Stimulated activated CD8-positive, alpha-beta memory T cell treated with anti-CD3 and anti-CD28 coated beads, Interleukin-12 subunit alpha, Interleukin-12 subunit beta, amount 100 ng/mL, for 1 hour (primary cell): ENCODE measurements around the gene MSI1.
"Not testable (repeated sequence)": the region's sequence is repeated elsewhere in the genome, so short reads cannot be mapped to it uniquely, and the experiment has no call there.

Experiments used
- DNase-seq: peaks from one replicate; pipeline ENCODE4 v3.0.0-alpha.2; 2020; ENCODE audit warnings: low read depth

MSI1 gene

GRCh38 chr12:120353556-120354317 lies 15.2 kb downstream of the MSI1 start:
- no peak for DNase-seq

- DNase-seq, result no peak
Observed at GRCh38 chr12:120353136-120353535, 15.8 kb downstream of the MSI1 start.

- DNase-seq, result no peak
Observed at GRCh38 chr12:120352117-120352516, 16.8 kb downstream of the MSI1 start.

DNA sequence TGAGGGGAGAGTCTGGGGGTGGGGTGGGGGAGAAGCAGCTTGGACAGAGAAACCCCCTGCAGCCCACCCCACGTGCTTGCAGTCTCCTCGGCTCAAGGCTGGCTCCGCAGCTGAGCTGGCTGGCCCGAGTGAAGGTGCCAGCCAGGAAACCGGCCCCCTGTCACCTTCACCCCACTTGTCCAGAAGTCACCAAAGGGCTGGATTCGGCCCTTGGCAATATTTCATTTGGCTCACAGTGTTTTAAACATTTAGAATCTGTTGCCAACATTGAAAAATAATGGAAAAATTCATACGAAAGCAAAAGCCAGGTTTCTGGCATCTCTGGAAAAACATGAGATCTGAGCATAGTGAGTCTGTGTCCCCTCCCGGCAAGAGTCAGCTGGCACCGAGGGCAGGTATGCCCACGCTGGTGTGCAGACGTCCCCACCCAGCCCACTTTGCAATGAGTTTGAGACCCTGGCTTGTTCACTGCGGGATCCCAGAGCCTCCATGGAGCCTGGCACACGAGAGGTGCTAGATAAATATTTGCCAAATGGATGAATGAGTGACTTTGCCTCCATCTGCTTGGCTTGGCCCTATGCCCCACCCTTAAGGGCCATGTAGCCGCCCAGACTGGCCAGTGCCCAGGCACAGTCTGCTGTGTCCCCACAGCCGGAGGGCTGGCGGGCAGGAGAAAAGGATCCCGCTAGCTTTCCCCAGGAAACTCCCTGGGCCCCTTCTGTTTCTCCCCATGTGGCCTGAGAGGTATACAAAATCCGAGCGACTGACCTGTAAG lies 18.2 kb downstream of the MSI1 start:
- no peak for DNase-seq

DNA sequence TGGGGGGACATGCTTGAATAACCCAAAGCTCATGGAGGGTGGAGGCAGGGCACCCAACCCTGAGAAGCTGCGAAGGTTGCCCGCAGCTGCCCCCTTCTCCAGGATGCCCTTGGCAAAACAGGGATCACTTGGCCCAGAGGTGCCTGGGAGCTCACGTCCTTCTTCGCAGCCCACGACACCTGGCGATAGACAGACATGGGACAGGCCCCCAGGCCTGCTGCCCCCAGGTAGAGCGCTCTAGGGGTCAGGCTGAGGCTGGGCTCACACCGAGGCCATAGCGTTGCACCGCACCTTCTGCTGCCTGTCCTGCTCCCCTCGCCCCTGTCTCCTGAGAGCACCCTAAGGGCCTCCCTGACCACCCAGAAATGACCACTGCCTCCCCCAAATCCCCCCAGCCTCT lies 21.2 kb downstream of the MSI1 start:
- DNase-seq, result no peak

GRCh38 chr12:120346681-120347080 lies 22.3 kb downstream of the MSI1 start:
- DNase-seq, result no peak

GRCh38 chr12:120346031-120346430 lies 22.9 kb downstream of the MSI1 start:
- no peak for DNase-seq

- no peak for DNase-seq
Observed at GRCh38 chr12:120343692-120344091, 25.3 kb downstream of the MSI1 start.

- no peak for DNase-seq
Observed at GRCh38 chr12:120343039-120343537, 25.9 kb downstream of the MSI1 start.

GRCh38 chr12:120342175-120343038 lies 26.6 kb downstream of the MSI1 start:
- no peak for DNase-seq

- no peak for DNase-seq
Observed at GRCh38 chr12:120339256-120339655, 29.7 kb downstream of the MSI1 start.

- DNase-seq, result no peak
Observed at GRCh38 chr12:120337730-120338129, 31.2 kb downstream of the MSI1 start.

DNA sequence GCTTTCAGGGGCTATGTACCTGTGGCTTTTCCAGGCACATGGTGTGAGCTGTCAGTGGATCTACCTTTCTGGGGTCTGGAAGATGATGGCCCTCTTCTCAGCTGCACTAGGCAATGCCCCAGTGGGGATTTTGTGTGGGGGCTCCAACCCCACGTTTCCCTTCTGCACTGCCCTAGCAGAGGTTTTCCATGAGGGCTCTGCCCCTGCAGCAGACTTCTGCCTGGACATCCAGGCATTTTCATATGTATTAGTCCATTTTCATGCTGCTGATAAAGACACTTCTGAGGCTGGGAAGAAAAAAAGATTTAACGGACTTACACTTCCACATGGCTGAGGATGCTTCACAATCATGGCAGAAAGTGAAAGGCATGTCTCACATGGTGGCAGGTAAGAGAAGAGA lies 32.6 kb downstream of the MSI1 start:
- not testable (repeated sequence) for DNase-seq

DNA sequence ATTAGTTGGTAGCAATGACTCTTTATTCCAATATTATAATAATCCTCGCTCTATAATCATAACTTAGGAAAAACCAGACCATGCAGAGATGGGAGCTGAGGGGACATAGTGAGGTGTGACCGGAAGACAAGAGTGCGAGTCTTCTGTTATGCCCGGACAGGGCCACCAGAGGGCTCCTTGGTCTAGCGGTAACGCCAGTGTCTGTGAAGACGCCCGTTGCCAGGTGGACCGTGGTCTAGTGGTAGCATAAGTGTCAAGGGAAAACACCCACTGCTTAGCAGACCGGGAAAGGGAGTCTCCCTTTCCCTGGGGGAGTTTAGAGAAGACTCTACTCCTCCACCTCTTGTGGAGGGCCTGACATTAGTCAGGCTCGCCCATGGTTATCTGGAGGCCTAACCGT lies 33.5 kb downstream of the MSI1 start:
- peak; percentile 3 for DNase-seq

GRCh38 chr12:120332523-120332922 lies 36.4 kb downstream of the MSI1 start:
- DNase-seq, result no peak

DNA sequence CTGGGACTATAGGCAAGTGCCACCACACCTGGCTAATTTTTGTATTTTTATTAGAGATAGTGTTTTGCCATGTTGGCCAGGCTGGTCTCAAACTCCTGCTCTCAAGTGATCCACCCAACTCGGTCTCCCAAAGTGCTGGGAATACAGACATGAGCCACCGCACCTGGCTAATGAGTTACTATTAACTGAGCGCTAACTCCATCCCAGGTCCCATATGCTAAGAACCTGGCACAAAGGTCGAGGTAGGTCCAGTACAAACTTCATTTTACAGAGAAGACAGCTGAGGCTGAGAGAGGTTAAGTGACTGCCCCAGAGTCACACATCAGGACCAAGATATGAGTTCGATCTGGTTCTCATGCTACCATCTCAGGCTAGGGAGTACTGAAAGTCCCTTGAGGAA lies 36.9 kb downstream of the MSI1 start:
- DNase-seq, result no peak

GRCh38 chr12:120331390-120331789 lies 37.6 kb downstream of the MSI1 start:
- DNase-seq, result no peak

- DNase-seq, result no peak
Observed at GRCh38 chr12:120328228-120328627, 40.7 kb downstream of the MSI1 start.

GRCh38 chr12:120327593-120327992 lies 41.4 kb downstream of the MSI1 start, which contains the start of gene PLA2G1B:
Gene PLA2G1B (minus strand): TSS chr12:120327779. CDS start chr12:120327753, 26 bp downstream.
- no peak for DNase-seq

GRCh38 chr12:120324841-120325417 lies 44.0 kb downstream of the MSI1 start:
- DNase-seq, result no peak

DNA sequence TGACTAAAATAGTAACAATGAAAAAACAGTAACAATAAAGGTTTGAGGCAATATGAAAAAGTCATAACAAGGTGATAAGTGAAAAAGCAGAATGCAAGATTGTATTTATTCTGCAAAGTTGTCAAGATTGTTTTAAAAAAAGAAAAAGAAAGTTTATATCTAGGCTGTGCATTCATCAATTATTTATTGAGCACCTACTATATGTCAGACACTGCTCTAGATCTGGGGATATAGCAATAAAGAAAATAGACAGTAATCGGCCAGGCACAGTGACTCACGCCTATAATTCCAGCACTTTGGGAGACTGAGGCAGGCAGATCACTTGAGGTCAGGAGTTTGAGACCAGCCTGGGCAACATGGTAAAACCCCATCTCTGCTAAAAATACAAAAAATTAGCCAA lies 45.2 kb downstream of the MSI1 start:
- no peak for DNase-seq
